T-helper 22 cell (primary cell): Measurements from ENCODE around the gene NOS3.

Source experiments
- DNase-seq: peaks from one replicate; pipeline ENCODE4 v3.0.0-alpha.2; 2020; ENCODE audit warnings: low read depth

Gene NOS3

GRCh38 chr7:150990416-150991186 is at the start of gene NOS3:
NOS3 (plus strand) TSS chr7:150991017; CDS start chr7:150993804, 2,787 bp downstream.
- DNase-seq: no peak

GRCh38 chr7:150941351-150942000 is 49.3 kb upstream of the NOS3 start:
- no peak for DNase-seq

- peak; percentile 18 for DNase-seq
Observed at GRCh38 chr7:150942001-150942590, 48.7 kb upstream of the NOS3 start.

GRCh38 chr7:150942591-150943452 is 48.0 kb upstream of the NOS3 start:
- no peak for DNase-seq

GRCh38 chr7:150943453-150943814 is 47.4 kb upstream of the NOS3 start:
- no peak for DNase-seq

GRCh38 chr7:150944066-150945042 is 46.5 kb upstream of the NOS3 start:
- no peak for DNase-seq

GRCh38 chr7:150945171-150945852 is 45.5 kb upstream of the NOS3 start:
- DNase-seq: no peak

- no peak for DNase-seq
Observed at GRCh38 chr7:150945853-150946420, 44.9 kb upstream of the NOS3 start.

GRCh38 chr7:150946421-150947240 is 44.2 kb upstream of the NOS3 start:
- no peak for DNase-seq

- no peak for DNase-seq
Observed at GRCh38 chr7:150947241-150947745, 43.5 kb upstream of the NOS3 start.

GRCh38 chr7:150947761-150948651 is 42.8 kb upstream of the NOS3 start:
- no peak for DNase-seq

- no peak for DNase-seq
Observed at GRCh38 chr7:150948791-150949251, 42.0 kb upstream of the NOS3 start.

- no peak for DNase-seq
Observed at GRCh38 chr7:150949564-150949963, 41.3 kb upstream of the NOS3 start.

- DNase-seq: no peak
Observed at GRCh38 chr7:150949971-150950491, 40.8 kb upstream of the NOS3 start.

- DNase-seq: no peak
Observed at GRCh38 chr7:150950496-150951180, 40.2 kb upstream of the NOS3 start.

GRCh38 chr7:150951181-150951520 is 39.7 kb upstream of the NOS3 start:
- DNase-seq: no peak

GRCh38 chr7:150951521-150951920 is 39.3 kb upstream of the NOS3 start:
- DNase-seq: no peak
